ENCODE data around the gene PRKD2.
"Not testable (repeated sequence)": the region's sequence is repeated elsewhere in the genome, so short reads cannot be mapped to it uniquely, and the experiment has no call there.

PRKD2 gene

DNA sequence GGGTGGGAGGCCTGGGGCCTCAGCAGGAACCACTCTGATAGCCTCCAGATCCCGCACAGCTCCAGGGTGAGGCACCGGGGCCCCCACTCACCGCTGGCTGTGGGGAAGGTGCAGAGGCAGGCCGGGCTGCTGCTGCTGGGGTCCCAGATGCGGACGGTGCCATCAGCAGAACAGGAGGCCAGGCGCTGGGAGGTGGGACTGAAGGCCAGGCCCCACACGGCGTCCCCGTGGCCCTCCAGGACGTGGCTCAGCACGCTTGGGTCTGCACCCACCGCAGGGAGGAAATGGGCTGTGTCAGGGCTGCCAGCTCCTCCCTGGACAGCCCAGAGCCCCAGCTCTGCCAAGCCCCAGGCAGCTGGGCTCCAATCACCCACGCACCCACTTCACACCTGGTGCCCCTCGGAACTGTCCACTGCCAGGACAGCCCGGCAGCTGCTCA, 6.1 kb upstream of the PRKD2 start:
- DNase-seq, result no peak

DNA sequence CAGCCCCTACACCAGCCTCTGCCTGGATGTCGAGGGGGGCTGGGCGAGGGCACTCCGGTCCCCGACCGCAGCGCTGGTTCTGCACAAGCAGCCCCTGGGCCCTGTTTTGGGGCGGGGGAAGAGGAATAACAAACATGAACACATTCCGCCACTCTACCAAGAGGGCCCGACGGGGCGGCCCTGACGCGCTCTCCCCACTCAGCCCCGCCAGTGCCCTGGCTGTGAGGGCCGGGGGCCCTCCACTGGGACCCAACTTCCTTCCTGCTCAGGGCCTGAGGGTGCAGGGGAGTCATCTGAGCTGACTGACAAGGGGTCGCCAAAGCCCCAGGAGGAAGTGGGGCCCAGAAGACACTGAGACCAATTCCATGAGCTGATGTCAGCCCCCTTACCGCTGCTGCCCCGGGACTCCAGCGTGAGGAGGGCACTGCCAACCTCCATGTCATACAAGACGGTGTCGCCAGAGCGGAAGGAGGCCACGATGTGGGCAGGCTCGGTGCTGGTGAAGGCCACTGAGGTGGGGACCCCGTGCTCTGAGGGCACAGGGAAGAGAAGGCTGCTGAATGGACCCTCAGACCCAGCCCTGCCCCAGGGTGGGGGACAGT, 5.6 kb upstream of the PRKD2 start:
- no peak for DNase-seq

DNA sequence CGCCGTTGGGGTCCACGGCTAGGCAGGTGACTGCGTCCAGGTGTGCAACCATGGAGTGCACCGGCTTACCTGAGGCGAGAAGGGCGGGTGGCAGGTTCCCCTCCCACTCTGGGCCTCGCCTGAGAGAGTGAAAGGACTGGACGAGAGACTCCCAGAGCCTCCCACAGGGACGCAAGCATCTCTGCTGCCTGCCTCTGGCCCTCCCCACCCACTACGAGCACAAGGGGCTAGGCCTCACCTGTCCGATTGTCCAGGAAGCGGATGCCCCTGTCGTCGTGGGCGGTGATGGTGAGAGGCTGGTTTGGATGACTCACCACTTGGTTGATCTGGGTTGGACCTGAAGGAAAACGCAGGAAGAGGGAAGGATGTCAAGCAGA, 5.1 kb upstream of the PRKD2 start:
- no peak for DNase-seq

DNA sequence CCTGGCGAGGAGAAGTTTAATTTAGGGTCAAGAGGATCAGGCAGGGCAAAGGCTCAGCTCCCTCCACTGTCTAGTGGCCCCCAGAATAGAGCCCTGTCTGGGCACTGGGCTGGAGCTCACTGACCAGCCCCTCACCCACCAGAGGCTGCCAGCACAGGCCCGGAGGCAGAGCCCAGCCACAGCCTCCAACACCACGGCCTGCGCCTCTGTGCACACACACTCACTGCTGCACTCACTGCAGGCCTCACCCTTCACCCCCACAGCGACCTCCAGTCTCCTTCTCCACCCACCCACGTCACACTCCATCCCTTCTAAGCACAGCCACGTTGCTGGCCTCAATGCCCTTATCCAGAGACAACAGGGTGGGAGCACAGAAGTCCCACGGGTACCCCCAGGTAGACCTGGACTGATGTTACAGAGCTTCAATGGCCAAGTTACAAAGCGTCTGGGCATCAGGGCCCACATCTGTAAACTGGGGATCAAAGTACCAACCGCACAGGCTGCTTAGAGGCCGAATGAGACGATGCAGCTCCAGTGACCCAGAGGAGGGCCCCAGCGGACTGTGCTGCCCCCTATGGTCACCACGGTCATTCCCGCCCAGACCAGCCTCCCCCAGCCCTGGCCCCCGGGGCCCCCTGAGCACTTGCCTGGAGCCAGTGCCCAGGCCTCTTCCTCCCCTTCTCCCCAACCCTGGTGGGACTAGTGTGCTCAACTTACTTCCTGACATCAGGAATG, 4.5 kb upstream of the PRKD2 start:
- no peak for DNase-seq

DNA sequence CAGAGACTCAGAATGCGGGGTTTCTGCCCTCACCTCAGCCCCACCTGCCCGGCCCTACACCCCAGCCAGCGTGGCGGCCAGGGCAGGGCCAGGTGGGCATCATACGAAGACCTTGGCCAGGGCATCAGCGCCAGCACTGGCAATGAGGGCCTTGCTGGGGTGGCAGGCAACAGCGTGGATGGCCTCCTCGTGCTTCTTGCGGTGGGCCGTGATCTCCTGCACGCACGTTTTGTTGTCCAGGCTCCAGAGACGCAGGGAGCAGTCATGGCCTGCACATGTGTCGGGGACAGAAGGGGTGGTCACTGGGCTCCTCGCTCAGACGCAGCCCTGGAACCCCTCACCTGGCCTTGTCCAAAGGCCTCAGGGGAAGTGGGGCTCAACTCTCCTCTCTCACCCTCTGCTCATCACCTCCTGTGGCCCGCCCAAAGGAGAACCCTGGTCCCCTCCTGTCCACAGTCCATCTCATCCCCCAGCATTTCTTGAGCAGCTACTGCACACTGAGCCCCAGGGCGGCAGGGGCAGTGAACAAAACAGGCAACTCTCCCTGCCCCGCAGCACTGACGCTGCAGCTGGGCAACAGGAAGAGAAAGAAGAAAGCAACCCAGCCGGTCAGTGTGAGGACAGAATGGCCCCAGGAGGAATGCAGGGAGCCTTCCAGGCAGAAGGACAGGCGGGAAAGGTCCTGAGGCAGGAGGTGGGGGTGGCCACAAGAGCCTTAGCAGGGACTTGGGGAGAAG, 3.8 kb upstream of the PRKD2 start:
- no peak for DNase-seq

DNA sequence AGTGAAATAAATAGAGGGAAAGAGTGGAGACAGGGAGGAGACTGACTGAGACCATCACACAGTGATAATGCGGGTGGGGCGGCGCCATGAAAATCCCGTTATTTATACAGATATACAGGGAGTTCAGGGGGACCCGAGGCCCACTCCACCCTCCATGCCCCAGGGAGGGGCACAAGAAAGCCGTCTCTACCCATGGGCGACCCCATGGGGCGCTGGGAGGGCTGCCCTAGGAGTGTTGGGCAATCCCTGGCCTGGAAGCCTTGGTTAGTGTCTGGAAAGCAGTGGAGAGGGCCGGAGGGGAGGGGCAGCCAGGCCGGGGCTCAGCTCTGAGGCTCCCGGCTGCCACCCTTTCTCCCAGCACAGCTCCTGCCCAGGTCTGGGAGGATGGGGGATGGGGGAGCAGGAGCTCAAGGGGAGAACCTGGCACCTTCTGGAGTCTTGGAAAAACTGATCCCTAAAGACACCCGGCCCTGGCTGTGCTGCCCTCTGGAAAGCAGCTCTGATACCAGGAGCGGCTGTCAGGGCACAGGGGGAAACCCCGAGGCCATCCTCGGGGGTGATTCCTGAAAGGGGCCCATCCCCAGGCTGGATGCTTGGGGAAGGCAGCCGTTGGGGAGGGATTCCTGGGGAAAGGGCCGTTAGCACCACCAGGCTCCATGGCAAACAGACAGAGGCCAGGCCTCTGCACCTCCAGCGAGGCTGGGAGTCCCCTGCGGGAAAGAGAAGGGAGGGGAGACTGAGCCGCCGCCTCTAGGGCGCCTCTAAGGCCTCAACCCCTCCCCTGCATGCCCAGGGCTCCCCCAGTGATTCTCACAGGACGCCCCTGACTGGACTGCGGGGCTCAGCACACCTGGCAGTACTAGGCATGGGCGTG, 3.0 kb upstream of the PRKD2 start:
- DNase-seq, result no peak

DNA sequence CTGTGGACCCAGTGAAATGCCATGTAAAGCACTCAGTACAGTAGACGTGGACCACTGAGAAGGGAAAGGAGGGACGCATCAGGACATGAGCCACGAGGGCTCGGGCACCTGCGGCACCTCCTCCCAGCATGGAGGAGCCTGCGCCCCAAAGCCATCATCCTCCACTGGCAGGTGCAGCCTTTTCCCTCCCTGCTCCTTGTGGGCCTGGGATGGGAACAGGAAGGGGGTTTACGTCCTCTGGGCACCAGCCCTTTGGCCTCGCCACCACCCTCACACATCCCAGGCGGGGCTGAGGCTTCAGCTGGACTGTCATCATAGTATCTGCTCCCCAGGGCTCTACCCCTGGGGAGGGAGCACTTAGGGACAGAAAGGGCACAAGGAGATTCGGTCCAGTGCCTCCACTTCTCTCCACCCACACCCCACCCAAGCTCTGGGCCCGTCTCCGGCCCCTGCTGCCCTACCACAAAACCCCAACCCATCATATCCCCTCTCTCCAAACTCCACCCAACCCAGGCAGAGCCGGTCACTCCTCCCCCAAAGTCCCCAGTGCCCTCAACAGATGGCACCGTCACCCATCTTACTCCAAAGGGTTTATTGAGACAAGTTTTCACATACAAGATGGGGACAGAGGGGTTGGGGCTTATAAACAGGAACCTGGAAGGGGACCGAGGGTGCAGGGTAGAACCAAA, 2.2 kb upstream of the PRKD2 start:
- DNase-seq, result no peak

DNA sequence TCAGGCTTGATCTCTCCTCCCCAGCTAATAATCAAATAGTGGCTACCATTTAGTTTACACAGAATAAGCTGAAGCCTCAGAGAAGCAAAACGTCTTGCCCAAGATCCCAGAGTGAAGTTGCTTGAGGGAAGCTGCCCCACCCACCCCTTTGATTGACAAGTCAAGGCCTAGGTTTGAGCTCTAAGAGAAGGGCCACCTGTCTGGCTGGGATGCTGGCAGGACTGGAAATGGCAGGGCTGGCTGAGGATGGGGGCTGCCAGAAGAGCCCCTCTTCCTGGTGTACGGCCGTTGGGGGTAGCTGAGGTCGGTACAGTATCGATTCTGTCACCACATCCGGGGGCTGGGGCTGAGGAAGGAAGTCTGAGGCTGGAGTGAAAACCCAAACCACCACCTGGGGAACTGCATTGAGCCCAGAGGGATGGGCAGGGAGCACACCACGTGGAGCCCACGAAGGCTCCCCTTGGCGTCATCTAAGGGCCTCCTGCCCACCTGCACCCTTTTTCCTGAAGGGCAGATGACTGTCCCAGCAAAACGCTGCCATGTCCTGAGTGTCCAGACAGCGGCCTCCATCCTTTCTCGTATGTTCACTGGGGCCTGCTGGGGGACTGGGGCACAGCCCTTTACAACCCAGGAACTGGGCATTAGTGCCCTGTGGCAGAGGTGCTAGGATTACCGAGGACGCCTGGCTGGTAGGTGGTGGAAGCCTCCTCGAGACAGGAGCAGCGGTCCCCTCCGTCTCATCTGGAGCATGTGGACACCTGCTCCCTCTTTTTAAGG, 1.4 kb upstream of the PRKD2 start:
- DNase-seq, result peak; percentile 35 to 55

DNA sequence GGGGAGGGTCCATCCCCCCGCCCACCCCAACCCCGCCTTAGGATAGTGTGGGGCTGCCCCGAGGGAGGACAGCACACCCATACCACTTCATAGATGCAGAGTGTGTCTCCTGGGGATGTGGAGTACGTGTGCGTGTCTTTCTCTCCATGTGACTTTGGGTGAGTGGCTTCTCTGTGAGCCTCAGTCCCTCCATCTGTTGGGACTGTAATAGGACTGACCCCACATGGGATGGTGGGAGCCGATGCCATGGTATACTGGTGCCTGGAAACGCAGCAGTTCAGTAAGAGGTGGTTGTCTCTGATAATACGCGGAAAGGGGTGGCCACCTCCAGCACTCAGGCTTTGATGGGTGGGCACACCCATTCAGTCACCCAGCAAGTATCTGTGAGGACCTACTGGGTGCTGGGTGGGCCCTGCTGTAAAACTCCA, 816 bp upstream of the PRKD2 start:
- DNase-seq, result no peak

DNA sequence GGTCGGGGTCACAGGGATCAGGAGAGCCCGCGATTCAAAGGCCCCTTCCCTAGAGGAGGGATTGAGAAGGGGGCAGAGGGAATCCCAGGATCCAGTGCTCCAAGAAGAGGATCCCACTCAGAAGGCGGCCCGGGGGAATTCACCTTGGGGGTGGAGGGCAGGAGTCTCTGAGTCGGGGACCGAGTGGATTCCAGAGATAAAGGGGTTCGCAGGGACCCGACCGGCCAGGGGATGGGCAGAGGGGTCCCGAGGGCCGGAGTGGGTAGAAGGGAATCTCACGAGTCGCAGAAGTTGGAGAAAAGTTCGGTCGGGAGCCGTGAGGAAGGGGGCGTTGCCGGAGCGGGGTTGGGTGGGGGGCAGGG, 261 bp downstream of the PRKD2 start:
- no peak for DNase-seq

DNA sequence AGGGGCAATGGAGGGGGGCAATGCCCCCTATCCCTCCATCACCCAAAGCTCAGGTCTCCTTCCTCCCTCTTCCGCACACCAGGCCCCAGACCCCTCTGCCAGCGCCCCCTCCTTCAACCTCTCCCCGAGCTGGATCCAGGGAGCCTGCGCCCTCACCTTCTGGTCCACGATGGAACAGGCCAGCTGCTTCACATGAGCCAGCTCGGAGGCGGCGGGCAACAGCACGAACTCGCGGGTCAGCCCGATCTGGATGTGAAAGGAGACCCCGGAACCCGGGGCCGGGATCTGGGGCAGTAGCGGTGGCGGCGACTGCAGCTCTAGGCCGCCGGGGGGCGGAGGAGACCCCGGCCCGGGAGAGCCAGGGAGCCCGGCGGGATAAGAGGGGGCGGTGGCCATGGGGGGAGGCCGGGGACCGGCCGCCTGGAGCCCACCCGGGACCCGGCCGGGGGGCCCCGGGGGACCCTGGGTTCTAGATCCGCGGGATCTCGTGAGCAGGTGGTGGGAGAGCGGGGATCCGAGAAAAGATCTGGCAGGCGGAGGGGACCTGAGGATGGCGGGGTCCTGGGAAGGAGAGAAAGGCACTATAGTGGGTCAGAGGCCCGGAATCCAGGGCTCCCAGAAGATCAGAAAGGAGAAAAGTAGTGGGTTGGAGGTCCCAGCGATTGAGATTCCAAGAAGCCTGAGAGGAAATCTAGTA, 791 bp downstream of the PRKD2 start:
- DNase-seq, result no peak

DNA sequence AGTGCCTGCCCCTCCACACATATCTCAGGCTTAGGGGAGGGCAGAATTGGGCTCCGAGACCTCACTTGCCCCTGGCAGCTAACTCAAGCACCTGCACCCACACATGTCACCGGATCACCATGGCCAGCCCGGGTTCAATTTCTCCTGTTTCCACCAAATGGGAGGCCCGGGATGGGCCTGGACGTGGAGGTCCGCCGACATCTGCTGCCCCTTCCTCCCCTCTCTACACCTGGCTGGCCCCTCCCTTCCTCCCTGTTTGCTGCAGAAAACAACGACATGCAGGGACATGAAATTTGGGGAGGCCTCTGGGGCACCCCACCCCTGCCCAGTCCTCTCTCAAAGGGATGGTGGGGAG, 1.3 kb downstream of the PRKD2 start:
- no peak for DNase-seq

DNA sequence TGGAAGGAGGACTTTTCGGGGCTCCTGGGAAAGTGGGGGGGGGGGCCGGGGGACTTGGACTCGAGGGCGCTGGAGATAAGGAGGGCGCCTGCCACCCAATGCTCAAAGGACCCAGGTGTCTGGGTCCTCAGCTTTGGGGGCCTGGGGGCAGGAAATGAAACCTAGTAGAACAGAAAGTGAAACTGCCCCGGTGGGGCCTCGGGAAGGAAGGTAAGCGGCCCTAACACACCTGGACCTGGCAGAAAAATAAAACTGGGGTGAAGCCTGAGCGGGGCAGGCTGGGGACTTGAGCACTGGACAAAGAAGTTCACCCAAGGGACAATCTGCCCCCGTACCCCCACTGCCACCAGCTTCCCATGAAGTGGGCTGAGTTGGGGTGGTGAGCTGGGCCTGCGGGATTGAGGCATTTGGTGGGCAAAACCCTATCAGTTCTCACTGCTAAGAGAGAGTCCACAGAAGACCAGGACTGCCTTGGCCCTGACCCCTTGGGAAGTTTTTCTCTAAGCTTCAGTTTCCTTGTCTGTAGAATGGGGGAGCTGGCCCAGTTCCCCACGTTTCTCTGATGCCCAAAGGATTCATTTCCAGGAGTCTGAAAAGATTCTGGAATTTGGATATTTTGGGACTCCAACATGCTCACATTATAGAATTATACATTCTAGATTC, 2.3 kb downstream of the PRKD2 start:
- DNase-seq, result peak; percentile 45 to 71

DNA sequence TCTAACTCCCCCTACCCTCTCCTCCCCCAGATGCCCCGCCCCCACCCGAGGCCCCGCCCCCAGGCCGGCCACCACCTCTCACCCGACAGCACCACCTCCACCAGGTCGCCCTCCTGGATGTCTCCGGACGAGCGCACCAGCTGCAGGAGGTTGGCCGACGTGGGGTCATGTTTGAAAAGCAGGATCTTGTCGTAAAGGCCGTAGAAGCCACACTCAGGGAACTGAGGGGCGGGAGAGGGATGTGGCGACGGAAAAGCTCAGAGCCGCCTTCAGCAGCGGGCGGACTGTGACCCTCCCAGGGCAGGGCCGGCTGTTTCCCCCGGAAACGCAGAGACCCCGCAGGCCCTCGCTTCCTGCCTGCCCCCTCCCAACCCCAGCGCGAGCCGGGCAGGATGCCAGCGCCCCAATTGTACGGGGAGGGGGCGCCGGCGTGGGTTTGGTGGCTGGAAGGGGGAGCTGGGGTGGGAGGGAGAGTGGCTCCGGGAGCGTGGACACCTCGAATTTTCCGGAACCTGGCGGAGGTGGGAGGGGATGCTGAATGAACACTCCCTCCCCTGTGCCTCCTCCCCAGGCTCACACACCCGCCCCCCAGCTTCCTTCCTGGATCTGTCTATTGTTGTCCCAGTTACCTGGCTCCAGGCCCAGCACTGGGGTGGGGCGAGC, 3.0 kb downstream of the PRKD2 start:
- peak; percentile 58 to 80 for DNase-seq

DNA sequence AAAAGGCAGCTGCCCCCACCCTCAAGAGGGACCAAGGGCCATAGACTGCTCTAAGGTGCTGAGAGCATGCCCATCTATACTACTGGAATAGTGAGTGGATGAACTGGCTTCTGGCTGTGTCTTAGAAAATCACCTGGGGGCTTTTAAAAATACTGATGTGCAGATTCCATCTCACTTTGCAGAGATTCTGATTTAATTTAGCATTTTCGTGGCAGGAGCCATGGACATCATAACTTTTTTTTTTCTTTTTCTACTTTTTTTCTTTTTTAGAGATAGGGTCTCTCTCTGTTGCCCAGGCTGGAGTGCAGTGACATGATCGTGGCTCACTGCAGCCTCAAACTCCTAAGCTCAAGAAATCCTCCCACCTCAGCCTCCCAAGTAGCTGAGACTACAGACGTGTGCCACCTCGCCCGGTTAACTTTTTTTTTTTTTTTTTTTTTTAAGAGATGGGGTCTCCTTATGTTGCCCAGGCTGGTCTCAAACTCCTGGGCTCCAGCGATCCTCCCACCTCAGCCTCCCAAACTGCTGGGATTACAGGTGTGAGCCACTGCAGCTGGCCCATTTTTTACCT, 4.1 kb downstream of the PRKD2 start:
- not testable (repeated sequence) for DNase-seq

DNA sequence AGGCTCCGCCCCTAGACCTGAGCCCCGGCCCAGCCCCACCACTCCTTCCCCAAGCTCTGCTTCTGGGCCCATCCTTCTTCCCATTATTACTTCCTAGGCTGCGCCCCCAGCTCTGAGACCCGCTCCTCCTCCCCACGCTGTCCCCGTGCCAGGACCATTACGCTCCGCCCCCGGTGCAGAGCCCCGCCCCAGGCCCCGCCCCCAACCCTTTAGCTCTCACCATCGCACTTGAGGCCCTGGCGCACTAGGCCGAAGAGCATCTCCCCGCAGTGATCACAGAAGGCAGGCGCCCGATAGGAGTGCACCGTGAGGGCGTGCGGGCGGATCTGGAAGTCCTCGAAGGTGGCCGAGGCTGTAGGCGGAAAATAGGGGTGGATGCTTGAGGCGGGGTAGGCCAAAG, 6.2 kb downstream of the PRKD2 start:
- DNase-seq, result peak in 1 of 2 experiments; percentile 28

DNA sequence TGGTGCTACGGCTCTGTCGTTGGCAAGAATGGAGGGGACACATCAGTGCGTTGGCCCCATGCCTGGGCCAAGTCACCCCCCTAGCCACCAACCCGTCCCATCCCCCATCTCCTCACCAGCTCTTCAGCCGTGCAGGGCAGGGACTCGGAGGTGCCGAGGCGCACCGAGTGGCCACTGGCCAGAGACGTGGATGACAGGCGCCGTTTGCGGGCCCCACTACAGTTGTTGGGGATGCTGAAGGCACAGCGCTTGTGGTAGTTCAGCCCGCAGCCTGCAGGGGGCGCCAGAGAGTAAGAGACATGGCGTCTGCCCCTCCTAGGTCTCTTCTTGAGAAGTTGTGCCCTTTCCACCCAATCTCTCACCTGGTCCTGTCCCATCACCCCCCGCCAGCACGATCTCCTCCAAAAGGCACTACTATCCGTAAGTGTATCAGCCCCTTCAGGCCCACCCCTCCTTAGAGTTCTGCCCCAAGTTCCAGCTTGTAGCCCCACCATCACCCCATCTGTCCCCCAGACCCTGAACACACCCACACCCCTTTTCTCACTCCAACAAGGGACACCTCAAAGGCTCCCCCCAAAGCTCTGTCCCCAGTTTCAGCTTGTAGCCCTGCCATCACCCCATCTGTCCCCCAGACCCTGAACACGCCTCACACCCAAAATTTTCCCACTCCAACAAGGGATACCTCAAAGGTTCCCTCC, 12.4 kb downstream of the PRKD2 start:
- peak; percentile 75 to 92 for DNase-seq

DNA sequence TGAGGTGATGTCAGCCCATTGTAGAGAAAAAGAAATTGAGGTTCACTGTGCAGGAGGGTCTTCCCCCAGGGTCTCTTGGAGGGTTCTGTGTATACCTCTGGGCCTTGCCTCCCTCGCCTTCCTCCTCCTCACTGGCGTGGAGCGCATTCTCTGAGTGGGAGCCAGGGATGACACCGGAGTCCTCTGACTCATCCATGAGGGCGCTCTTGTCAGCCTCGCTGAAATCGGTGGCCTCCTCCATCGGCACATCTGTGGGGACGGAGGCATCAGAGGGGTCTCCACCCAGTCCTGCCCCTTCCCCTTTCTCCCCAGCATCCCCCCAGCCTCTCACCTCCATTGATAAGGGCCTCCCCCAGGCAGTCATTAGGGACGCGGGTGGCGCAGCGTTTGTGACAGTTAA, 16.2 kb downstream of the PRKD2 start:
- DNase-seq, result no peak
